ENCODE results near the gene PPP6R2. TPM values are rescaled to one million over a fixed set of nuclear protein-coding genes. Genes with fewer than 3 reads are reported as not detected.

The PPP6R2 gene
- total RNA-seq, 2 donors from 2014 or later = 80.6 to 107 TPM

GRCh38 chr22:50306753-50307749 lies 36.1 kb upstream of the PPP6R2 start, which contains the start of gene PLXNB2:
Gene PLXNB2 (minus strand): TSS chr22:50307646. CDS start chr22:50290584, 17,062 bp downstream.
- intact Hi-C loops (cut with DNase I) = no loop called here
- peak within 1 kb of the TSS; percentile 75 to 93 for H3K4me3 ChIP-seq
- WGBS = under 1% methylated on average over 19 of the region's 105 CpGs
- H3K27ac ChIP-seq = peak within 1 kb of the TSS; percentile 91 to 94
- no peaks in the 10 kb centered on the region for H3K36me3 ChIP-seq
- H3K27me3 ChIP-seq (replicated peaks; ENCODE audit: insufficient read depth) = no peaks in the 10 kb centered on the region
- peaks cover 32% of the 10 kb centered on the region for H3K4me1 ChIP-seq (replicated peaks)
- no peaks in the 10 kb centered on the region for H3K9me3 ChIP-seq
- peak; percentile 82 for DNase-seq (ENCODE audit: low spot score)
- TF ChIP-seq POLR2A (IDR thresholded peaks at IDR 0.05) (peak; percentile 87), POLR2AphosphoS5 (IDR thresholded peaks at IDR 0.05) (peak; percentile 41), CTCF (IDR thresholded peaks at IDR 0.05) (no peak)

- Histone ChIP-seq H3K27me3 (replicated peaks; ENCODE audit: insufficient read depth) (no peaks in the 10 kb centered on the region), H3K9me3 (no peaks in the 10 kb centered on the region), H3K36me3 (no peaks in the 10 kb centered on the region), H3K4me1 (replicated peaks) (peaks cover 22% of the 10 kb centered on the region), H3K4me3 (no peak overlapping the region), H3K27ac (peak overlapping the region; percentile 52 to 77)
- 31% methylated on average over 17 of the region's 19 CpGs for WGBS
- DNase-seq (ENCODE audit: low spot score) = no peak
- TF ChIP-seq CTCF (IDR thresholded peaks at IDR 0.05) = no peak
- TF ChIP-seq POLR2A (IDR thresholded peaks at IDR 0.05) = no peak
- TF ChIP-seq POLR2AphosphoS5 (IDR thresholded peaks at IDR 0.05) = no peak
- intact Hi-C loops (cut with DNase I) = no loop called here
Measured at GRCh38 chr22:50307890-50308596, 35.1 kb upstream of the PPP6R2 start.

GRCh38 chr22:50308597-50308935 lies 34.6 kb upstream of the PPP6R2 start:
- no peaks in the 10 kb centered on the region for H3K36me3 ChIP-seq
- peaks cover 17% of the 10 kb centered on the region for H3K4me1 ChIP-seq (replicated peaks)
- TF ChIP-seq POLR2AphosphoS5 (IDR thresholded peaks at IDR 0.05) (no peak), POLR2A (IDR thresholded peaks at IDR 0.05) (no peak), CTCF (IDR thresholded peaks at IDR 0.05) (no peak)
- 15% methylated on average over 7 of the region's 7 CpGs for WGBS
- H3K9me3 ChIP-seq = no peaks in the 10 kb centered on the region
- DNase-seq (ENCODE audit: low spot score) = no peak
- no peaks in the 10 kb centered on the region for H3K27me3 ChIP-seq (replicated peaks; ENCODE audit: insufficient read depth)
- H3K27ac ChIP-seq = peak overlapping the region; percentile 52 to 77
- H3K4me3 ChIP-seq = no peak overlapping the region
- intact Hi-C loops (cut with DNase I) = no loop called here

GRCh38 chr22:50308986-50309600 lies 34.0 kb upstream of the PPP6R2 start:
- 53% methylated on average over 6 of the region's 9 CpGs for WGBS
- TF ChIP-seq POLR2AphosphoS5 (IDR thresholded peaks at IDR 0.05) = no peak
- TF ChIP-seq CTCF (IDR thresholded peaks at IDR 0.05) = no peak
- no peak for TF ChIP-seq POLR2A (IDR thresholded peaks at IDR 0.05)
- Histone ChIP-seq H3K4me3 (no peak overlapping the region), H3K9me3 (no peaks in the 10 kb centered on the region), H3K27ac (peak overlapping the region; percentile 52 to 77), H3K4me1 (replicated peaks) (peaks cover 12% of the 10 kb centered on the region), H3K36me3 (no peaks in the 10 kb centered on the region), H3K27me3 (replicated peaks; ENCODE audit: insufficient read depth) (no peaks in the 10 kb centered on the region)
- DNase-seq (ENCODE audit: low spot score) = no peak
- intact Hi-C loops (cut with DNase I) = no loop called here
